HepG2 (cell line): ENCODE results near the gene KLF6. TPM values are rescaled to one million over a fixed set of nuclear protein-coding genes. Genes with fewer than 3 reads are reported as not detected.
A peak's percentile ranks its signal among the peaks of the same experiment; 100 is the strongest.

Source experiments
- ATF7-NPFF ChIP-seq: sonication (generic); formaldehyde crosslinking; IDR thresholded peaks from 2 replicates; pipeline ENCODE4 v1.8.1; 2023; ENCODE audit warnings: mild to moderate bottlenecking, low read depth, missing genetic modification reagents, moderate library complexity
- HNRNPLL ChIP-seq: fragments of 200-400 bp; formaldehyde crosslinking; IDR thresholded peaks from 2 replicates; pipeline ENCODE4 v1.6.1; 2017; ENCODE audit warnings: mild to moderate bottlenecking, low read depth, low read length; ENCODE audit not compliant: poor library complexity, severe bottlenecking
- NFYB ChIP-seq: sonication (generic); formaldehyde crosslinking; IDR thresholded peaks from 2 replicates; pipeline ENCODE4 v1.4.0; 2020; ENCODE audit warnings: missing genetic modification reagents
- NRL ChIP-seq: sonication (generic); formaldehyde crosslinking; IDR thresholded peaks from 2 replicates; pipeline ENCODE4 v1.5.0; 2020; ENCODE audit warnings: missing genetic modification reagents, mild to moderate bottlenecking, moderate library complexity, borderline replicate concordance
- POGZ ChIP-seq: sonication (generic); formaldehyde crosslinking; IDR thresholded peaks from 2 replicates; pipeline ENCODE4 v1.4.0; 2020; ENCODE audit warnings: mild to moderate bottlenecking, missing genetic modification reagents
- POLR2AphosphoS2 ChIP-seq: IDR thresholded peaks from 2 replicates; pipeline ENCODE4 v1.6.1; 2011; ENCODE audit warnings: low read depth, low read length, improper control_type of control experiment
- SP1 ChIP-seq, 2 experiments: fragments of 450-650 bp in 1 of 2; sonication (generic) in 1 of 2; formaldehyde crosslinking in 1 of 2; IDR thresholded peaks; 2 replicates each; pipeline versions ENCODE4 v1.4.0 to v1.6.1; 2016 to 2020; ENCODE audit warnings: missing genetic modification reagents in 1 of 2
- SRSF9 ChIP-seq: fragments of 200-400 bp; formaldehyde crosslinking; IDR thresholded peaks from 2 replicates; pipeline ENCODE4 v1.6.1; 2018; ENCODE audit warnings: borderline replicate concordance, mild to moderate bottlenecking, low read depth, low read length; ENCODE audit not compliant: insufficient read depth, poor library complexity, severe bottlenecking
- TBX3 ChIP-seq: fragments of 450-650 bp; IDR thresholded peaks from 2 replicates; pipeline ENCODE4 v1.6.1; 2017; ENCODE audit warnings: antibody characterized with exemption, mild to moderate bottlenecking, inconsistent platforms, borderline replicate concordance
- THAP11 ChIP-seq: IDR thresholded peaks from 2 replicates; pipeline ENCODE4 v1.6.1; 2016; ENCODE audit warnings: missing biosample characterization, missing genetic modification reagents
- ZBTB38 ChIP-seq: sonication (generic); formaldehyde crosslinking; IDR thresholded peaks from 2 replicates; pipeline ENCODE4 v1.5.1; 2020; ENCODE audit warnings: mild to moderate bottlenecking, missing genetic modification reagents
- ZBTB4 ChIP-seq: sonication (generic); formaldehyde crosslinking; IDR thresholded peaks from 2 replicates; pipeline ENCODE4 v1.4.0; 2020; ENCODE audit warnings: missing genetic modification reagents, mild to moderate bottlenecking, borderline replicate concordance
- ZNF207 ChIP-seq: fragments of 450-650 bp; IDR thresholded peaks from 2 replicates; pipeline ENCODE4 v1.6.1; 2016; ENCODE audit warnings: antibody characterized with exemption, borderline replicate concordance
- ZNF3 ChIP-seq: IDR thresholded peaks from 2 replicates; pipeline ENCODE4 v1.7.0; 2017; ENCODE audit warnings: inconsistent platforms
- ZNF543 ChIP-seq: sonication (generic); formaldehyde crosslinking; IDR thresholded peaks from 2 replicates; pipeline ENCODE4 v1.4.0; 2020; ENCODE audit warnings: mild to moderate bottlenecking, missing genetic modification reagents
- ZNF547 ChIP-seq: sonication (generic); formaldehyde crosslinking; IDR thresholded peaks from 2 replicates; pipeline ENCODE4 v1.5.1; 2020; ENCODE audit warnings: mild to moderate bottlenecking, missing genetic modification reagents
- ZSCAN12 ChIP-seq: sonication (generic); formaldehyde crosslinking; IDR thresholded peaks from 2 replicates; pipeline ENCODE4 v1.9.0; 2021; ENCODE audit warnings: mild to moderate bottlenecking, missing genetic modification reagents
- polyA plus RNA-seq, 8 experiments: library from polyadenylated mRNA; depleted of rRNA in 3 of 8; stranded (reverse) in 7 of 8; unstranded in 1 of 8; fragments of >200 nt; fragmentation: Illumina TruSeq in 4 of 8; extraction: Trizol in 4 of 8; gene quantifications; 2 replicates each; pipeline versions ENCODE4 v1.2.1 to v1.2.3, GENCODE V29; 2011 to 2016; ENCODE audit warnings: low read depth in 4 of 8, missing spikeins in 1 of 8, mixed read lengths in 1 of 8; ENCODE audit not compliant: insufficient read depth in 1 of 8
- total RNA-seq, 5 experiments: library from RNA; depleted of rRNA; stranded (reverse); fragments of >200 nt; fragmentation: Illumina TruSeq; extraction: Trizol; gene quantifications; 2 replicates each; pipeline ENCODE4 v1.2.3, GENCODE V29; 2016; ENCODE audit warnings: low read depth in 1 of 5
- TF ChIP-seq, protein P1 (sequence below): sonication (generic); formaldehyde crosslinking; IDR thresholded peaks from 2 replicates; pipeline ENCODE4 v1.4.0; 2020; ENCODE audit warnings: missing genetic modification reagents, borderline replicate concordance
- TF ChIP-seq, protein P2 (sequence below): sonication (generic); formaldehyde crosslinking; IDR thresholded peaks from 2 replicates; pipeline ENCODE4 v1.8.0; 2022; ENCODE audit warnings: low read depth, missing genetic modification reagents
- TF ChIP-seq, protein P3 (sequence below): sonication (generic); formaldehyde crosslinking; IDR thresholded peaks from 2 replicates; pipeline ENCODE4 v1.5.0; 2020; ENCODE audit warnings: mild to moderate bottlenecking, missing genetic modification reagents, moderate library complexity

The KLF6 gene
- total and polyA plus RNA-seq, 2 of the 13 experiments (the other 11 are each of a cell fraction or from before 2014, with no cell fraction given) = 27.0 to 71.9 TPM

DNA sequence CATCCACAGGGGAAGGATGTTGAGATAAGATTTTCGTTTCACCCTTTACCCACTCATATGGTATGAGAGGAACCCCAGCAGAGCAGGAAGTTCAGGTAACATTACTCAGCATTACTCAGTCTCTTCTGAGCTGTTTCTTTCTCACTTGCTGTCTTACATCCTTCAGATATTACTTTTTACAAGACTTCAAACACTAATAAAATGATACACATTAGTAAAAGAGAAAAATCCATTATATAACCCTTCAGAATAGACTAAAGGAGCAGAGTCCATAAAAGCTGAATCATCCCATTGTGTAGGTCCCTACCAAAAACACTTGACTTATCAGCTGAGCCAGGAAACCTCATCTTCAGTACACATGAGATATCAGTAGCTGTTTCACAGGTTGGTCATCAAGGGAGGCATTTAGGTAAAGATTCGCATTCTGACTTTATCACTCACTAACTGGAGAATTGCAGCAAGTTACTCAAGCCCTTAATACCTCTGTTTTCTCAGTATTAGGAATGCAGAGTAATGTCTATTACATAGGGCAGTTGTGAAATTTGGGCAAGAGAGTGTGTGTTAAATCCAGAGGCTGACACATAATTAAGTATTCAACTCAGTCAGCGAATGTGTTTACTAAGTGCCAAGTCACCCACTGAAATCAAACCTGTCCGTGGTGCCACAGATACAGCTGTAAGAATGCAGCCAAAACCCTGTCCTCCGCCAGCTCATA is 44.7 kb downstream of the KLF6 start (continued):
- TF ChIP-seq, protein P1, sequence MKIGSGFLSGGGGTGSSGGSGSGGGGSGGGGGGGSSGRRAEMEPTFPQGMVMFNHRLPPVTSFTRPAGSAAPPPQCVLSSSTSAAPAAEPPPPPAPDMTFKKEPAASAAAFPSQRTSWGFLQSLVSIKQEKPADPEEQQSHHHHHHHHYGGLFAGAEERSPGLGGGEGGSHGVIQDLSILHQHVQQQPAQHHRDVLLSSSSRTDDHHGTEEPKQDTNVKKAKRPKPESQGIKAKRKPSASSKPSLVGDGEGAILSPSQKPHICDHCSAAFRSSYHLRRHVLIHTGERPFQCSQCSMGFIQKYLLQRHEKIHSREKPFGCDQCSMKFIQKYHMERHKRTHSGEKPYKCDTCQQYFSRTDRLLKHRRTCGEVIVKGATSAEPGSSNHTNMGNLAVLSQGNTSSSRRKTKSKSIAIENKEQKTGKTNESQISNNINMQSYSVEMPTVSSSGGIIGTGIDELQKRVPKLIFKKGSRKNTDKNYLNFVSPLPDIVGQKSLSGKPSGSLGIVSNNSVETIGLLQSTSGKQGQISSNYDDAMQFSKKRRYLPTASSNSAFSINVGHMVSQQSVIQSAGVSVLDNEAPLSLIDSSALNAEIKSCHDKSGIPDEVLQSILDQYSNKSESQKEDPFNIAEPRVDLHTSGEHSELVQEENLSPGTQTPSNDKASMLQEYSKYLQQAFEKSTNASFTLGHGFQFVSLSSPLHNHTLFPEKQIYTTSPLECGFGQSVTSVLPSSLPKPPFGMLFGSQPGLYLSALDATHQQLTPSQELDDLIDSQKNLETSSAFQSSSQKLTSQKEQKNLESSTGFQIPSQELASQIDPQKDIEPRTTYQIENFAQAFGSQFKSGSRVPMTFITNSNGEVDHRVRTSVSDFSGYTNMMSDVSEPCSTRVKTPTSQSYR = no peak
- TF ChIP-seq POLR2AphosphoS2 (no peak), TBX3 (peak; percentile 35; the same call in 1 of the 2 replicates), ATF7-NPFF (CRISPR knock-in tag) (no peak), ZNF547 (no peak), SRSF9 (no peak), ZNF3 (CRISPR knock-in tag) (no peak), ZBTB4 (CRISPR knock-in tag) (no peak), NRL (CRISPR knock-in tag) (no peak), ZBTB38 (CRISPR knock-in tag) (no peak), ZNF207 (no peak), SP1 (IDR thresholded peaks at IDR 0.05) (no peak), SP1 (CRISPR knock-in tag; IDR thresholded peaks at IDR 0.05) (no peak), THAP11 (CRISPR knock-in tag) (no peak), POGZ (peak; percentile 69; the same call in 1 of the 2 replicates), ZNF543 (CRISPR knock-in tag) (no peak), HNRNPLL (no peak), NFYB (CRISPR knock-in tag) (no peak), ZSCAN12 (CRISPR knock-in tag) (no peak)
- TF ChIP-seq, protein P2, sequence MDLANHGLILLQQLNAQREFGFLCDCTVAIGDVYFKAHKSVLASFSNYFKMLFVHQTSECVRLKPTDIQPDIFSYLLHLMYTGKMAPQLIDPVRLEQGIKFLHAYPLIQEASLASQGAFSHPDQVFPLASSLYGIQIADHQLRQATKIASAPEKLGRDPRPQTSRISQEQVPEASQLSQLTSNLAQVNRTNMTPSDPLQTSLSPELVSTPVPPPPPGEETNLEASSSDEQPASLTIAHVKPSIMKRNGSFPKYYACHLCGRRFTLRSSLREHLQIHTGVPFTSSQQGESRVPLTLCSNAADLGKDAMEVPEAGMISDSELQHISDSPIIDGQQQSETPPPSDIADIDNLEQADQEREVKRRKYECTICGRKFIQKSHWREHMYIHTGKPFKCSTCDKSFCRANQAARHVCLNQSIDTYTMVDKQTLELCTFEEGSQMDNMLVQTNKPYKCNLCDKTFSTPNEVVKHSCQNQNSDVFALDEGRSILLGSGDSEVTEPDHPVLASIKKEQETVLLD (CRISPR knock-in tag) = no peak
- TF ChIP-seq, protein P3, sequence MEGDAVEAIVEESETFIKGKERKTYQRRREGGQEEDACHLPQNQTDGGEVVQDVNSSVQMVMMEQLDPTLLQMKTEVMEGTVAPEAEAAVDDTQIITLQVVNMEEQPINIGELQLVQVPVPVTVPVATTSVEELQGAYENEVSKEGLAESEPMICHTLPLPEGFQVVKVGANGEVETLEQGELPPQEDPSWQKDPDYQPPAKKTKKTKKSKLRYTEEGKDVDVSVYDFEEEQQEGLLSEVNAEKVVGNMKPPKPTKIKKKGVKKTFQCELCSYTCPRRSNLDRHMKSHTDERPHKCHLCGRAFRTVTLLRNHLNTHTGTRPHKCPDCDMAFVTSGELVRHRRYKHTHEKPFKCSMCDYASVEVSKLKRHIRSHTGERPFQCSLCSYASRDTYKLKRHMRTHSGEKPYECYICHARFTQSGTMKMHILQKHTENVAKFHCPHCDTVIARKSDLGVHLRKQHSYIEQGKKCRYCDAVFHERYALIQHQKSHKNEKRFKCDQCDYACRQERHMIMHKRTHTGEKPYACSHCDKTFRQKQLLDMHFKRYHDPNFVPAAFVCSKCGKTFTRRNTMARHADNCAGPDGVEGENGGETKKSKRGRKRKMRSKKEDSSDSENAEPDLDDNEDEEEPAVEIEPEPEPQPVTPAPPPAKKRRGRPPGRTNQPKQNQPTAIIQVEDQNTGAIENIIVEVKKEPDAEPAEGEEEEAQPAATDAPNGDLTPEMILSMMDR (CRISPR knock-in tag) = no peak
